Spleen (tissue), 11 donors: Measurements from ENCODE around the gene PIAS1. TPM values are rescaled to one million over a fixed set of nuclear protein-coding genes. Genes with fewer than 3 reads are reported as not detected.
A peak's percentile ranks its signal among the peaks of the same experiment; 100 is the strongest.
"Not testable (repeated sequence)": the region's sequence is repeated elsewhere in the genome, so short reads cannot be mapped to it uniquely, and the experiment has no call there.

Experiments used
- DNase-seq: peaks from one replicate; pipeline ENCODE4 v3.0.0-alpha.2; 2020
- H3K27ac ChIP-seq, 8 donors: fragments of 200-600 bp; sonication (generic) in 7 of 8; 1 replicate in 4 of 8; 2 replicates in 4 of 8; pipeline versions ENCODE4 v1.5.0 to v1.8.0; 2016 to 2021; ENCODE audit warnings: inconsistent platforms in 4 of 8, mild to moderate bottlenecking in 4 of 8, moderate library complexity in 1 of 8
- H3K27me3 ChIP-seq, 7 donors: fragments of 200-600 bp; sonication (generic) in 6 of 7; replicated peaks in 1 of 7; 1 replicate in 4 of 7; 2 replicates in 3 of 7; pipeline versions ENCODE4 v1.5.0 to v1.8.0; 2016 to 2021; ENCODE audit warnings: inconsistent platforms in 3 of 7, mild to moderate bottlenecking in 1 of 7
- H3K36me3 ChIP-seq, 6 donors: fragments of 200-600 bp; sonication (generic) in 5 of 6; 1 replicate in 4 of 6; 2 replicates in 2 of 6; pipeline versions ENCODE4 v1.5.0 to v1.8.0; 2016 to 2021; ENCODE audit warnings: inconsistent platforms in 2 of 6
- H3K4me1 ChIP-seq, 6 donors: fragments of 200-600 bp; sonication (generic) in 5 of 6; 1 replicate in 3 of 6; 2 replicates in 3 of 6; pipeline versions ENCODE4 v1.5.0 to v1.8.0; 2016 to 2021; ENCODE audit warnings: inconsistent platforms in 3 of 6
- H3K4me3 ChIP-seq, 8 donors: fragments of 200-600 bp; sonication (generic) in 7 of 8; 1 replicate in 4 of 8; 2 replicates in 4 of 8; pipeline versions ENCODE4 v1.5.0 to v1.8.0; 2016 to 2021; ENCODE audit warnings: inconsistent platforms in 4 of 8, mild to moderate bottlenecking in 4 of 8, moderate library complexity in 2 of 8
- H3K9me3 ChIP-seq, 8 donors: fragments of 200-600 bp; sonication (generic) in 7 of 8; 1 replicate in 4 of 8; 2 replicates in 4 of 8; pipeline versions ENCODE4 v1.5.0 to v1.8.0; 2016 to 2021; ENCODE audit warnings: inconsistent platforms in 4 of 8
- POLR2A ChIP-seq, 3 donors: fragments of 450-650 bp; IDR thresholded peaks; one replicate each; pipeline ENCODE4 v1.5.1; 2017; ENCODE audit warnings: antibody characterized with exemption in 3 of 3, mild to moderate bottlenecking in 1 of 3
- POLR2AphosphoS5 ChIP-seq, 3 donors: sonication (generic); formaldehyde crosslinking; IDR thresholded peaks; one replicate each; pipeline ENCODE4 v1.5.1; 2017; ENCODE audit warnings: antibody characterized with exemption in 3 of 3
- WGBS, 5 donors: extraction: QIAGEN DNeasy Blood & Tissue Kit in 3 of 5; methylation state at CpG; one replicate each; pipeline versions ENCODE4 v1.1.5 to v1.1.7; 2013 to 2018; 5-methylcytosine and 5-hydroxymethylcytosine counted together
- intact Hi-C: fragments of 100-400 bp; cut with DNase I; formaldehyde crosslinking; loops from one replicate; pipeline ENCODE4 v1.15.0; 2023; ENCODE audit warnings: low total_unique reads
- polyA plus RNA-seq, 3 donors: library from polyadenylated mRNA; stranded (reverse); fragments of 200-250 nt; gene quantifications; one replicate each; pipeline ENCODE4 v1.2.1, GENCODE V29; 2013
- total RNA-seq, 7 donors: library from RNA; depleted of rRNA in 3 of 7; stranded (reverse); fragments of >200 nt in 3 of 7; fragmentation: NEBNext Ultra II Directional in 4 of 7; extraction: Animal tissue kit (Norgen Biotek cat#: 25700) in 4 of 7; gene quantifications; one replicate each; pipeline versions ENCODE4 v1.1.0 to v1.2.1, GENCODE V29; 2016 to 2021
- TF ChIP-seq, protein P1 (sequence below), 11 experiments: fragments of 200-600 bp in 7 of 11; fragments of 450-650 bp in 4 of 11; sonication (generic) in 4 of 11; IDR thresholded peaks in 8 of 11; conservative IDR thresholded peaks in 3 of 11; 1 replicate in 7 of 11; 2 replicates in 4 of 11; pipeline versions ENCODE4 v1.4.0 to v1.8.0; 2016 to 2021; ENCODE audit warnings: antibody characterized with exemption in 11 of 11, inconsistent platforms in 4 of 11, mild to moderate bottlenecking in 1 of 11
- donor health status: healthy with polysubstance abuse.
- donor health status: DM: no; HTN: no; CAD: no; lungs with moderate emphysema.
- donor health status: DM: no; HTN: no; CAD: no.
- donor health status: Bipolar disorder and iron deficiency.
- donor health status: healthy.
- donor health status: DM: no; HTN: no; CAD: no.
- donor health status: DM: yes; HTN: yes; CAD: no.

Gene PIAS1
- total and polyA plus RNA-seq, 10 donors: 12.0 to 104 (median 64.7) TPM

DNA sequence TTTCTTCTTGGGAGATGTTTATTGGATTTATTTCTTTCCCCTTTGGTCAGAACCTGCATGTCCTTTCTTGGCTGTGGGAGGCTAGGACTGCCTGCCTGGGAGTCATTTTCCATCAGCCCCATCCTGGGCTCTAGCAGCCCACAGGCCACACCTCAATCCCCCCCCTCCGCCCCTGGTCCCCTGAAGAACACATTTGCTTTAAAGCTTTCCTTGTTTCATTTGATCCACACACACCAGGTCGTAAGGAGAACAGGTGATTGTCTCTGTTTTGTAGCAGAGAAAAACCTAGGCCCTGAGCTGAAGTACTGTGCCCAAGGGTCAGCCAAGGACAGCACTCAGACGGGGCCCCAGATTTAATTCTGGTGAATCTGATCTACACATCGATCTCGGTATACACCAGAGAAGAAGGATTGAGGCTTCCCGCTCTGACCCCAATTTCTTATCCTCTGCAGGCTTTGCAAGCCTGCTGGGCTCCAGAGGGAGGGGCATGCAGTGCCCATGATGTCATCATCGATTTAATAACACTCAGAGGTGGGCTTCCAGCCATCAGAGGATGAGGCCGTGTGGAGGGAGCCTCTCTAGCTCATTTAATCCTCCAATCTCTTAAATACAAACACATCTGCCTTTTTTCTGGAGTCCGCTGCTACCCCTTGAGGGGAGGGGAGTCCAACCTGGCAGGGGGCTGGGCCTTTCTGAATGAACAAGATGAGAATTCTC is 177.1 kb downstream of the PIAS1 start:
- Histone ChIP-seq H3K27ac (no peak overlapping the region), H3K4me3 (peak overlapping the region in 1 of 8 donors; percentile 95), H3K36me3 (no peaks in the 10 kb centered on the region), H3K27me3 (no peaks in the 10 kb centered on the region), H3K9me3 (no peaks in the 10 kb centered on the region), H3K4me1 (peaks cover 13 to 60% (median 24%) of the 10 kb centered on the region in 6 donors)
- intact Hi-C loops: loop anchor here (10.0 kb wide), 1 partner anchor 56 kb away; no protein-coding TSS in a partner anchor
- TF ChIP-seq POLR2AphosphoS5 (IDR thresholded peaks at IDR 0.05): no peak
- no peak for TF ChIP-seq POLR2A (IDR thresholded peaks at IDR 0.05)
- TF ChIP-seq, protein P1, sequence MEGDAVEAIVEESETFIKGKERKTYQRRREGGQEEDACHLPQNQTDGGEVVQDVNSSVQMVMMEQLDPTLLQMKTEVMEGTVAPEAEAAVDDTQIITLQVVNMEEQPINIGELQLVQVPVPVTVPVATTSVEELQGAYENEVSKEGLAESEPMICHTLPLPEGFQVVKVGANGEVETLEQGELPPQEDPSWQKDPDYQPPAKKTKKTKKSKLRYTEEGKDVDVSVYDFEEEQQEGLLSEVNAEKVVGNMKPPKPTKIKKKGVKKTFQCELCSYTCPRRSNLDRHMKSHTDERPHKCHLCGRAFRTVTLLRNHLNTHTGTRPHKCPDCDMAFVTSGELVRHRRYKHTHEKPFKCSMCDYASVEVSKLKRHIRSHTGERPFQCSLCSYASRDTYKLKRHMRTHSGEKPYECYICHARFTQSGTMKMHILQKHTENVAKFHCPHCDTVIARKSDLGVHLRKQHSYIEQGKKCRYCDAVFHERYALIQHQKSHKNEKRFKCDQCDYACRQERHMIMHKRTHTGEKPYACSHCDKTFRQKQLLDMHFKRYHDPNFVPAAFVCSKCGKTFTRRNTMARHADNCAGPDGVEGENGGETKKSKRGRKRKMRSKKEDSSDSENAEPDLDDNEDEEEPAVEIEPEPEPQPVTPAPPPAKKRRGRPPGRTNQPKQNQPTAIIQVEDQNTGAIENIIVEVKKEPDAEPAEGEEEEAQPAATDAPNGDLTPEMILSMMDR (IDR thresholded peaks at IDR 0.05 in 8 of 11, conservative IDR thresholded peaks at IDR 0.05 in 3 of 11): no peak
- no peak for DNase-seq
- WGBS, 5 donors: 89 to 96% (median 90%) methylated on average over 9 of the region's 9 CpGs

DNA sequence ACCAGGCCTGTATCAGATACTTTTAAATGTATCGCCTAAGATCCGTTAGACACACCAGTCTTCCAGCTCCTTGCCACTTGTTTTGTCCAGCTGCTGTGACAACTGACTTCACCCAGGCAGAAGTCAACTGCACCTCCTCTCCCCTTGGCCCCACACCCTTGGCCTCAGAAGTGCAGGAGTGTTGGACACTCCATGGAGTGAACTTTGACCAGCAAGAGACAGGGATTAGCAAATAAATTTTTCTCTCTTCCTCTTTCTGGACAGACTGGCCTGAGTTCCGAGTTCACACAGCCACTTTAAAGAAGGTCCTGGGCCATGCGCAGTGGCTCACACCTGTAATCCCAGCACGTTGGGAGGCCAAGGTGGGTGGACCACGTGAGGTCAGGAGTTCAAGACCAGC is 178.3 kb downstream of the PIAS1 start:
- H3K4me1 ChIP-seq: peaks cover 13 to 51% (median 22%) of the 10 kb centered on the region in 6 donors
- no peaks in the 10 kb centered on the region for H3K36me3 ChIP-seq
- H3K4me3 ChIP-seq: no peak overlapping the region
- WGBS, 5 donors: 77 to 90% (median 82%) methylated on average over 6 of the region's 6 CpGs
- peak overlapping the region in 1 of 8 donors; percentile 24 for H3K27ac ChIP-seq
- intact Hi-C loops: loop anchor here (10.0 kb wide), 1 partner anchor 58 kb away; no protein-coding TSS in a partner anchor
- TF ChIP-seq, protein P1 (IDR thresholded peaks at IDR 0.05 in 8 of 11, conservative IDR thresholded peaks at IDR 0.05 in 3 of 11): no peak
- TF ChIP-seq POLR2AphosphoS5 (IDR thresholded peaks at IDR 0.05): no peak
- TF ChIP-seq POLR2A (IDR thresholded peaks at IDR 0.05): no peak
- DNase-seq: no peak
- H3K27me3 ChIP-seq: no peaks in the 10 kb centered on the region
- no peaks in the 10 kb centered on the region for H3K9me3 ChIP-seq

DNA sequence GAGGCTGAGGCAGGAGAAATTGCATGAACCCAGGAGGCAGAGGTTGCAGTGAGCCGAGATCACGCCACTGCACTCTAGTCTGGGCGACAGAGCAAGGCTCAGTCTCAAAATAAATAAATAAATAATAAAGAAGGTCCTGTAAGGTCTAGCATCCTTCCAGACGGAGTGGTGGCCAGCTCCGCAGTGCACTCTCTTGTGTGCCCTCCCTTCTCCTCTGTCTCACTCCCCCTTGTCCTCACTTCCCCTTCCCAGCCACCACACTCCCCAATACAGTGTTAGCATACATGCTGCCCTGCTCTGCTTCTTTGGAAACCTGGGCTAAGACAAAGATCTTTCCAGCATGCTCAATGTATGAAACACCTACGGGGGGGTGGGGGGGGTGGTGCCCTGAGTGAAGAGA is 178.8 kb downstream of the PIAS1 start:
- WGBS, 5 donors: 44 to 74% (median 70%) methylated on average over 6 of the region's 6 CpGs
- Histone ChIP-seq H3K36me3 (no peaks in the 10 kb centered on the region), H3K9me3 (no peaks in the 10 kb centered on the region), H3K4me3 (no peak overlapping the region), H3K27me3 (no peaks in the 10 kb centered on the region), H3K4me1 (peaks cover 13 to 46% (median 20%) of the 10 kb centered on the region in 6 donors), H3K27ac (peak overlapping the region in 1 of 8 donors; percentile 24)
- intact Hi-C loops: loop anchor here (10.0 kb wide), 1 partner anchor 58 kb away; no protein-coding TSS in a partner anchor
- TF ChIP-seq POLR2AphosphoS5 (IDR thresholded peaks at IDR 0.05): no peak
- TF ChIP-seq POLR2A (IDR thresholded peaks at IDR 0.05): no peak
- TF ChIP-seq, protein P1 (IDR thresholded peaks at IDR 0.05 in 8 of 11, conservative IDR thresholded peaks at IDR 0.05 in 3 of 11): no peak
- DNase-seq: peak; percentile 84

DNA sequence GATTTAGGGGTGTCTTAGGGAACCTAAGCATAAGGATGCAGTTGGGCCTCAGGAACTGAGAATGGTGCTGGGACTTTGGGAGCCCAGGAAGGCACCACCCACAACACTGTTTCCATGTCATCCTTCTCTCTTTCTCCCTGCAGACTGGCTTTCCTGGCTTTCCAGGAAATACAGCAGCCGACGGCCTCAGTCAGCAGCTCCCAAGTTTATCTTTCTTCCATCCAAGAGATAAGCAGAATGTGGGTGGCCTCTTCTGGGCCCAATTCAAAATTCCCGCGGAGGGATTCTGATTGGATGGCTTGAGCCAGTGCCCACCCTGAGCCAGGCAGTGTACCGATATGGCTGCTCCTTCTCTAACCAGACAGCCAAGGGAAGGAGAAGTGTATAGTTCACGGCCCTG is 179.9 kb downstream of the PIAS1 start:
- H3K4me3 ChIP-seq: no peak overlapping the region
- WGBS, 5 donors: 75 to 89% (median 79%) methylated on average over 6 of the region's 6 CpGs
- H3K4me1 ChIP-seq: peaks cover 5 to 35% (median 9%) of the 10 kb centered on the region in 6 donors
- DNase-seq: no peak
- no peaks in the 10 kb centered on the region for H3K9me3 ChIP-seq
- no peaks in the 10 kb centered on the region for H3K27me3 ChIP-seq
- no peak overlapping the region for H3K27ac ChIP-seq
- intact Hi-C loops: loop anchor here (10.0 kb wide), 1 partner anchor 59 kb away; no protein-coding TSS in a partner anchor
- no peaks in the 10 kb centered on the region for H3K36me3 ChIP-seq
- TF ChIP-seq, protein P1 (IDR thresholded peaks at IDR 0.05 in 8 of 11, conservative IDR thresholded peaks at IDR 0.05 in 3 of 11): no peak
- no peak for TF ChIP-seq POLR2AphosphoS5 (IDR thresholded peaks at IDR 0.05)
- no peak for TF ChIP-seq POLR2A (IDR thresholded peaks at IDR 0.05)

GRCh38 chr15:68234520-68234919 is 180.4 kb downstream of the PIAS1 start:
- not testable (repeated sequence) for DNase-seq, H3K27ac ChIP-seq, H3K9me3 ChIP-seq, H3K36me3 ChIP-seq, H3K4me3 ChIP-seq, H3K27me3 ChIP-seq
- H3K4me1 ChIP-seq: peaks cover 5 to 35% (median 9%) of the 10 kb centered on the region in 6 donors
- intact Hi-C loops: loop anchor here (10.0 kb wide), 1 partner anchor 60 kb away; no protein-coding TSS in a partner anchor
- 91 to 99% (median 96%) methylated on average over 9 of the region's 9 CpGs for WGBS, 5 donors
